Activated CD8-positive, alpha-beta memory T cell treated with anti-CD3 and anti-CD28 coated beads, Interleukin-2, amount 50 U/mL, for 48 hours (primary cell): Measurements from ENCODE around the gene LOC101059915.

ENCODE experiments used
- DNase-seq: peaks from one replicate; pipeline ENCODE4 v3.0.0-alpha.2; 2020

LOC101059915 gene

DNA sequence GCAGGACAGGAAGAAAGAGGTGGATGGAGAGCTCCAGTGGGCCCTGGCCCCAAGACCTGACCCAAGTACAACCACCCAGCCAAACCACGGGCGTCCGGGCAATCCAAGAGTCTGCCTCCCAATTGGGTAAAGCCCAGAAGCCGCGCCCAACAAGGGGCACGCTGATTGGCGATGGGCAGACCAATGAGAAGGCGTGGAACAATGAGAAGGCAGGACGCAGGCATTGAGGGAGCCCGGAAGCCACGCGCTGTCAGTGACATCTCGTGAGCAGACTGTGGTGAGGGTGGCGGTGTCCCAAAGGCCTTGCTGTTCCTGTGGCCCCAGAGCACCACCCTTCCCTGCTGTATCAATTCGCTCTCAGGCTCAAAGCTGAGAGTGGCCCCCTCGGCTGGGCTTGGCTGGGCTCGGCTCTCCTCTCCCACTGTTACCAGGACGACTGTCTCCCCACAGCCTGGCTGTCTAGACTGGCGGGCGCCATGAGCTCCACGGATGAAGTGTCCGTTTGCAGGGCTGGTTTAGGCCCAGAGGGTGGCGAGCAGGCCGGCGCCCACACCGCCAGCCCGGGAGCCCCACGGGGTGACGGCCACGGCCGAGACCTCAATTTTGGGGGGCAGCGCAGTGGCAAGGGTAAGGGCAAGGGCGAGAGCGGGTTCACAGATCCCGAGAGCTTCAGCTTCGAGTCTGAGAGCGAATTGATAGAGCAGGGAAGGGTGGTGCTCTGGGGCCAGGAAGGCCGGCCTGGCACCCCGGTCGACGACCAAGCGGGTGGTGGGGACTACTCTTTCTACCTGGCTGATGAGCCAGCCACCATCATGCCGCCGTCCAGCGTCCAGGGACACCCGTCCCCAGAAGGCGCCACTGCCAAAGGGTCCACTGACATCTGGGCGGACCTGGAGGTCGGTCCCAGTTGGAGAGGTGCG is at the start of gene LOC101059915:
TSS of gene LOC101059915 (plus strand) at position 219 of the 920 bp plus-strand sequence.
- DNase-seq = no peak

DNA sequence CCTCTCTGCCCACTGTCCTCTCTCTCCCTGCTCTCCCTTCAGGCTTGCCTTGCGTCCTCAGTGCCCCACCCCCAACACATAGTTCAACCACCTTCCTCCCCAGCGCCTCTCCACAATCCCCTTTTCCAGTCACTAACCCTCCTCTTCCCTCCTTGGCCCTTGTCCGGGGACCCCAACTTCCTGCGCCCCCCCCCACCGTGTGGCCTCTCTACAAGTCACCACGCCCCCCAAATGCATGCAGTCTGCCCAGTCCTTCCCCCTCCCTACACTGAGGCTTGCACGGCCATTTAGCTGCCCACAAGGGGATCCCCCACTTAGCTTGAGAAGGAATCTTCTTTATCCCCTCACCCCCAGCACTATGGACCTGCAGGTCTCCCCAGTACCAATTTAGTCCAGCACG is 49.6 kb upstream of the LOC101059915 start:
- peak; percentile 54 for DNase-seq

DNA sequence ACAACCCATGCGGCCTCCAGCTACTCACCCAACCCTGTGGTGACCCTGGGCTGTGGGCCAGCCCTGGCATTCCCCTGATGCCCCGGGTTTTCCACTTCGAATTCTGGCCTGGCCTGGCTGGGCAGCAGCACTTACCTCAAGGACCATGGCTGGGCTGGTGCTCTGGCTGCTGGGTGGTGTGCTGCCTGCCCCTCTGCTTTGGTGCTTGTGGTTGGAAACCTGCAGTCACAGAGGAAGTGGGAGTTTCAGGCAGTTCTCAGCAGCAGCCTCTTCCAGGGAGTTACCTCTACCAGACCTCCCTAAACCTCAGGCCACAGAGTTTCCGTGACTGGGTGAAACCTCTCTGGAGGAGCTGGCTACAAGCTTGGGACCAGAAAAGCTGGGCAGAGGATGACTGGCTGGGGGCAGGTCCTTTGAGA is 49.0 kb upstream of the LOC101059915 start, which contains the start of gene CXCR3:
TSS of gene CXCR3 (minus strand) at position 209 of the 419 bp plus-strand sequence. CDS start at position 147, 62 bp downstream.
- peak; percentile 76 for DNase-seq

DNA sequence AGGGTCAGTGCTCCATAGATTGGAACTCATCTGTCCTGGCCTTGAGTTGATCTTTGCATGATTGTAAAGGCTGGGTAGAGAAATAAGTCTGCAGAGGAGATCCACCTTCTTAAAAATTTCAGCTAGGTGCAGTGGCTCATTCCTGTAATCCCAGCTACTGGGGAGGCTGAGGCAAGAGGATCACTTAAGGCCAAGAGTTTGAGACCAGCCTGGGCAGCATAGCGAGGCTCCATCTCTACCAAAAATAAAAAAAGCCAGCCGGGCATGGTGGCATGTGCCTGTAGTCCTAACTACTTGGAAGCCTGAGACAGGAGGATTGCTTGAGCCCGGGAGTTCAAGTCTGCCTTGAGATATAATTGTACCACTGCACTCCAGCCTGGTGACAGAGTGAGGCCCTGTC is 48.6 kb upstream of the LOC101059915 start:
- peak; percentile 54 for DNase-seq

DNA sequence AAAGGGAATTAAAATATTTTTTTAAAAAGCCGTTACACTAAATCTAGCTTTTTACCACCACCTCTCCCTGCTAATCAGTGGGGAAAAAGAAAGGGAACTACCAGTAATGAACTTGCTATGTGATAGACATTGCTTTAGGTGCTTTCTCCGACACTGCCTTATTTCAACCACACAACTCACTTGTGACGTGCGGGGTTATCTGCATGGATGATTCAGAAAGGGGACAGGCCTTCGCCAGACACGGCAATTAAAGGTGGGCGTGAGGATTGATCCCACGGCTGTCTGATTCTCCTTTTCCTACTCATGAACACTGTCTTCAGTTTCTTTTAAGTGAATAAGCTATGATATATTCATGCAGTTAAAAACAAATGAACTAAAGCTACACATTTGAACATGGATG is 48.2 kb upstream of the LOC101059915 start:
- DNase-seq = peak; percentile 67

DNA sequence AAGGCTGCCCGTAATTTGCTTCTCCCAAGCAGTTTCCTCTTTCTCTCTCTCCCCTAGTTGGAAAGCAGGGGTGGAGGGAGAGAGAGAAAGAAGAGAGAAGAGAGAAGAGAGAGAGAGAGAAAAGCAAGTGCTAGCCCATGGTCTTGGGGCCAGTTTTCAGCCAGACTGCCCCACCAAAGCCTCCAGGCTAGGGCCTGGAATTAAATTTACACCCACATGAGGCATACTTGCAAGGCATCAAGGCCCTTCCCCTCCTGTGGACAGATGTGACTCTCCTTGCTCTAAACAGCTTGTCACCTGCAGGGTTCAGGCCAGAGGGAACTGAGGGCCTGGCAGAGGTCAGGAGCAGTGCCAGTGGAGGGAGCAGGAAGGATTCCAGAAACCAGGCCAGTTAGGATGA is 47.4 kb upstream of the LOC101059915 start:
- DNase-seq = no peak

DNA sequence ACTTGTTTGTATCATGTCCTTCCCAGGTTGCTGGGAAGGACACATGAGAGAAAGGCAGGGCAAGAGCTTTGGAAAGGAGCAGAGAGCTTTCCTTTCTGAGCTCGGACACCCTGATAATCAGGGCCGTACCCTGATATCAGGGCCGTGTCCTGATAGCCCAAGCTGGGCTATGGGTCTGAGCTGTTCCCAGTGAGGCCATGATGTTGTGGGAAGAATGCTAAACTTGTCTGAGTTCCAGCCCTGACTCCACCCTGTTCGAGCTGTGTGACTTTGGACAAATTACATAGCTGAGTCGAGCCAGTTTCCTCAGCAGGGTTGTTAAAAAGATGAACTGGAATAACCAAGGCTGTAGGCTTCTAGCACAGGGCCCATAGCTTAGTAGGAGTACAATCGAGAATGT is 45.7 kb upstream of the LOC101059915 start:
- DNase-seq = no peak

DNA sequence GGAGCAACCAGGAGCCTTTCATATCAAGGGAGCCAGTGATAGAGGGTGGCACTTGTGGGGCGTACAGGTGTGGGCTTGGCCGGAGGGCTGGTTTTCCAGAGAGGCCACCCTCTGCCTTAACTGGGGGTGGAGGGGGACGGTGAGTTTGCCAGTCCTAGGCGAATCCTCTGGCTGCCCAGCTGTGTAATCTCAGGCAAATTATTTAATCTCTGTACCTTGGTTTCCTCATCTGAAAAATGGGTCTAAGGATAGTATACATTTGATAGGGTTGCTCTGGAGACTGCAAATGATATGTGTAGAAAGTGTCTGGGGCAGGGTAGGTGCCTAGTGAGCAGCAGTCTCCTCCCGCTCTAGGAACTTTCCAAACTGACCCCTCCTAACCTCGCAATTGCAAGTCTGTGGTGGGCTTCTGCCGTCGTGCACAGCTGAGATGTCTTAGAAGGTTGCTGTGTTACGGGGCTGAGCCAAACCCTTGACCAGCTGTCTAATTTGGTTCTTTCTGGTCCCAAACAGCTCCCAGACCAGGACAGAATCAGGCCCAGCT is 45.2 kb upstream of the LOC101059915 start:
- DNase-seq = peak; percentile 52

DNA sequence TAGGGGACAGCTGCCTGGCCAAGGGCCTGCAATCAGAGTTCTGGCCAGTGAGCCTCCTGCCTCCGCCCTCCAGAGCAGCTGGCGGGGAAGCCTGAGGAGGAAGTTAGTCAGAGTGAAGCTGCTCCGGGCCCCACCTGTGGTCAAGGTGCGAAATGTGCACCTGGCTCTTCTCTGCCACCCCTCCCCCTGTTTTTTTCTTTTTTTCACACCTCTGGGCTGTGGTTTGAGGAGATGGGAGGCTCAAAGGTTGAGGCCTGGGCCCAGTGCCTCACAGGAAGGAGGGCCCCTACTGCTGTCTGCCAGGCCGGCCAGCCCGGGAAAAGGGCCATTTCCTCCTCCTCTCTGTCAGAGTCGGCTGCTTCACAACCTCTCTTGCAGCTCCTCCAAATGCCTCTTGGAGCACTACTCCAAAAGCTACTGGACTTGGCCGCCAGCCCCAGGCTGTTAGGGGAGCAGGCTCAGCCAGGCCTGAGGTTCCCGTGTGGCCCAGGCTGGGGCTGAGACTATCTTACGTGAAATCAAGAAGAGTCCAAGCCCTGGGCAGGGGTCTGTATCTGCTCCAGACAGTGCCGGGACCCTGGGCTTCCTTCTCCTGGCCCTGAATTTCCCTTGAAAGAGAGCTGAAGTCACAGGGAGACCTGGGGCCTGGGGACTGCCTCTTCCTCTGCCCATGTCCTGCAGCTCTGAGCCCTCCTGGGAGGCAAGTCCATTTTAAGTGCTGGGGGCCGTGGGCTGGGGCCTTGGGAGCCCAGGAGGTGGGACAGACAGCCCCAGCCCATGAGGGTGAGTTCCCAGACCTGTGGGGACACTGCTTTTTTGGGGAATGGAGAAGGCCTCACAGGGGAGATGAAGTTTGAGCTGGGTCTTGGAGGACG is 44.5 kb upstream of the LOC101059915 start:
- DNase-seq = peak; percentile 72

DNA sequence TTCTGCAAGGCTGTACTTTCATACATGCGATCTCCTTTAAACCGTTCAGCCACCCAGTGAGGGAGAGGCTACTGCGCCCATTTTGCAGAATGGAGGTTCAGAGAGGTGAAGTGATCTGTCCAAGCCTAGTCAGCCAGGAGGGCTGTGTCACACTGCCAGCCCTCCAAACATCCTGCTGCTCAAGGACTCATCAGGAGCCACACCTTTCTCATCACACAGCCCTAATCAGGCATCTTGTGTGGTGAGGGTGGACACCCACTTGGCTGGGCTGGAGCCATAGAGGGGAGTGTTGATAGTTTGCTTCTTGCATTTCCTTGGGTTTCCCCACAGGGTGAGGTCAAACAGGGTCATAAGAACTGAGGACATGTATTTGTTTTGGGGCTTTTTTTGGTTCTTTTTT is 43.6 kb upstream of the LOC101059915 start:
- peak; percentile 53 for DNase-seq

DNA sequence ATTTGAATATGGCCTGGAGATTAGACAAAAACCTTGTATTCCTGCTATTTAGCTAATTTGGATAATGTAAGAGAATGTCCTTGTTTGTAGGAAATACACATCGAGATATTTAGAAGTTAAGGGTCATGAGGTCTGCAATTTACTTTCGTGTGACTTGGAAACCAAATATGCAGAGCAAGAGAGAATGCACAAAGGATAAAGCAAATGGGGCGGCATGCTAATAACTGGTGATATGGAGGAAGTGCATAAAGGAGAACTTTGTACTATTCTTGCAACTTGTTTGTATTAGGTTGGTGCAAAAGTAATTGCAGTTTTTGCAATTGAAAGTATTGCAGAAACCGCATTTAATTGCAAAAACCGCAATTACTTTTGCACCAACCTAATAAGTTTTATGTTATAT is 41.9 kb upstream of the LOC101059915 start:
- no peak for DNase-seq

DNA sequence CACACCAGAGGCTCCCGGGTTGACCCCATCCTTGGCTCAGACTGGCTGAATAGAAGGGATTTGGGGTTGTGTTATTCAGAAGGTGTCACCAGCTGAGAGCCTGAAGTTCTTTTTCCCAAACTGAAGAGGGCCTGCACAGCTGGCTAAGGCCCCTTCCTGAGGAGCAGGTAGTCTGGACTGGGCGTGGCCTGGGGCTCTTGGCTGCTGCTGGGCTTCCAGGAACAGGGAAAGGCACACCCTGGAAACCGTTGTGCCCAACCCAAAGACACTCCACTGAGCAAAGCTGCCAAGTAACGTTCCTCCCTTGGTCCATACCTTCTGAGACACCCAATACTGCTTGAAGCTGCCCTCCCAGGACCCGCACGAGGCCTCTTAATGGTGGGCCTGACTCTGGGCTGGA is 40.8 kb upstream of the LOC101059915 start:
- DNase-seq = no peak

DNA sequence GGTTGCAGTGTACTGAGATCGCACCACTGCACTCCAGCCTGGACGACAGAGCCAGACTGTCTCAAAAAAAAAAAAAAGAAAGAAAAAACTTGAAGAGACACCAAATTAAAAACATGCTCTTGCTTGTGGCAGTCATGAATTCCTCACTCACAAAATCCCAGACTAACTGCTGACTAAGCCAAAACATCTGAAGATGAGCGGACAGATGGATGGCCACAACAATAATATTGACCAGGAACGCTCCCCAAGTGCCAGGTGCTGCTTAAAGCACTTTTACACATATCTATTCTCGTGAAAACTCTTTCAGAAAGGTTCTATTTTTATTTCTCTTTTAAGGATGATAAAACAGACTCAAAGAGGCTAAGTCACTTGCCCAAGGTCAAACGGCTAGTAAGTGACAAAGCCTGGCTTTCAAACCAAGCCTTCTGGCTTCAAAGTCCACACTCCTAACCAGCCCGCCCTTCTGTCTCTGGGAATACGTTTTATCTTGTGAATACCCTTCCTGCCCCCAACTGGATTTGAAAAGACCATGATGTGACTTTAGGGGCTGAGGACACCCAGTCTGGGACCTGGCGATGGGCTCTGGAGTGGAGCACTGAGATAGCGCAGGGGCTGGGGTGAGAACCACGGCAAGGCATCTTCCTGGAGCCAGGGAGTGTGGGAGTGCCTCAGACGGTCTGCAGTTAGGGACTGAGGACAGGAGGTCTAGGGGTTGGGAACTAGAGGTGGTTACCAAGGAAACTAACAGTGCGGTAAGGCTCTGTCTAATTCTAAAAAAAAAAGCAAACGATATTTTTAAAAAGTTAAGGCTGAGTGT is 39.5 kb upstream of the LOC101059915 start:
- no peak for DNase-seq

DNA sequence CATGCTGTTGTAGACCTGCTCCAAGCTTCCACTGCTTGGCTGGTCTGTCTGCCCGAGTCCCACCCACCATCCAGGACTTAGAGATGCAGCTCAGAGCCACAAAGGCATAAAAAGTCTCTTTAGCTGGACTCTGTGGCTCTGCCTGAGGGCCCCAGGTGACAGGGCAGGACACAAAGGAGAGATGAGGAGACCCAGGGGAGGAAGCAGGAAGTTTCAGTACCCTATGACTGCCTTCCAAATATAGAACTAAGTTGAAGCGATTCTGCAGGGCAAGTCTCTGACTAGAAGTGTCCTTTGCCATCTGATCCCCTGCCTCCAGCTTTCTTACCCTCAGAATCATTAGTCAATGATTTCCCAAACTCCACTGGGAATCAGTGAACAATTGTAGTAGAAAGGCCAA is 37.9 kb upstream of the LOC101059915 start:
- no peak for DNase-seq

DNA sequence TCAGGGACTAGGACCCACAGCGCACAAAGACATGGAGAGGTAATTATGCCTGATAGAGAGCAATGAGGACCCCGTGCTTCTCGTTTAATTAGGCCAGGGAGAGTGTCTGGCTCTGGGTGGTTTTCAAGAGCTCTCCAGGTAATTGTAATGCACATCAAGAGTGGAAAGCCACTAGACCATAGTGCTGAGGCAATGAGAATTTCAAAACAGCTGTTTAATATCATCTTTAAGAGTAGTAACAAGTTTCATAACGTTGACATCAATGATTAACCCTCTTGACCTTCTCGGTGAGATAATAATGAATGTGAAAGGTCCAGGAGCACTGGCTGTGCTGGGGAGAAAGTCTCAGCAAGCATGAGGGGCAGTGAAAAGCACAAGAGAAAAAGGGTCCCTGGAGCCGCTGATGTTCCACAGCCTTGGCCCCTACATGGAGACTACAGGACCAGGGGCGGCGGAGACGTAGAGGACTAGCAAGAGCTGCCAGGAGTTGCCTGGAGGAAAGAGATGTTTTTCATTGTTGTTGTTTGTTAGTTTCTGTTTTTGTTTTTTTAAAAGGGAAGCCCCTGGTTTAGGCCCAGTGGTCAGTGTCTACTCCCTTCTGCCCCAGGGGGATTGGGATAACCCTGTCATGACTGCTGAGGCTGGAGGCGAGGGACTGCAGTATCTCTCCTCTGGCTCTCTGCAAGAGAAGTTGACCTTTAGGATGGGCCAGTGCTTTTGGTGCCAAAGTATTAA is 34.3 kb upstream of the LOC101059915 start:
- DNase-seq = no peak

DNA sequence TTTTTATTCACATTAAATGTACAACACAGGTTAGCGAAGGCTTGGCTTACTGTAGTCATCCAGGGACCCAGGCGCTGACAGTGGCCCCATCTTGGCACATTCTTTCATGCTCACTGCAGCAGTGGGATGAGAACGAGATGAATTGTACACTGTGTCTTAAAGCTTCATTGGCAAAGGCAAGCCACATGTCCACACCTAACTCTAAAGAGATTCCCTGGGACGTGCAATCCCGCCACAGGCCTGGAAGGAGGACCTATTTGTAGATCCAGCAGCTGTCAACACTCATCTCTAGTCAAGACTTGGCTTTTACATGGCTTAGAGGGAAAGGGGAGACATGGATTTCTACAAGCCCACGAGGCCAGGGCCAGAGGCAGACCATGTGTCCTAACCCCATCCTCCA is 33.0 kb upstream of the LOC101059915 start:
- no peak for DNase-seq

DNA sequence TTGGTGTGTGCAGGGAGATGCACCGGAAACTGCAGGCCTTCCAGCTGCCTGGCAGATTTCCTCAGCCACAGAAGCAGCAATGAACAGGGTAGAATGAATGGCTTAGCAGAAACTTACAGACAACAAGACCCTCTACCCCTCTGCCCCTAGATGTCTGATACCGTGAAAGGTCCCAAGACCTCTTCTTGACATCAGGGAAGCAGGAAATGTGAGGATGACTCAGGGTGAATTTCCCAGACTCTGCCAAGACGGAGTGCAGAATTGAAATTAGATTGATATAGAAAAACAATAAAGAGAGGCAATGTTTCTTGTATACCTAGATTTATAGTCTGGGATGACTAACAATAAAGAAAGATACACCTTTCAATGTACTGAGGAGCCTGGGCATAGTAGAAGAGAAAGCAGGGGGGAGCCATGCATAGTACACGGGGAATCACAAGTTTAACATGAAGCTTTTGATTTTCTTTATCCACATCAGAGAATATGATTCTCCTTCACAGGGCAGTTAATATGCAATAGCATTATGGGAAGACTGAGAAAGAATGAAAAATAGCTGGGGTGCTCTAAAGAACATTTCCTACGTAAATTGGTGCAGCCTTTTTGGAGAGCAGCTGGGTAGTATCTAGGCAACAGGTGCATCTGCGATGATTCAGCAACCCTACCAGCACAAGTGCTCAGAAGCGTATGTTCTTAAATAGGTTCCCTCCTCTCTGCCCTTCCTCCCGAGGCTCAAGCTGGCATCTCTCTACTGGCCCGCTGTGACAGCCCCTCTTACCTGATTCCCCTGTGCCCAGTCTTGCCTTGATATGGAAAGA is 30.7 kb upstream of the LOC101059915 start:
- no peak for DNase-seq

DNA sequence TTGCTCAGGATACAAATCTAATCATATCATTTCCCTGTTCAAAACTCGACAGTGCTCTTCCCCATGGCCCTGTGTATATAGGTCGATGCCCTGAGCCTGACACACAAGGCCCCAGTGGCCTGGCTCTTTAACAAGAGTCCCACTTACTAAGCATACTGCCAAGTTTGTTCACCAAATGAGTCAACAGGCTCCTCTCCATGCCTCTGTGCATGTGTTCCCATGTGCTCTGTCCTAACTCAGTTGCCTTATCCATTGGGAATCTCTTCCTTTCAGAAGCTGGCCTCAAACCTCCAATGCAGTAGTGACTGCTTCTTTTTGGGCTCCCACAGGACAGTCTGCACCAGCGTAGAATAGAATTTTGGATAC is 30.1 kb upstream of the LOC101059915 start:
- DNase-seq = no peak

DNA sequence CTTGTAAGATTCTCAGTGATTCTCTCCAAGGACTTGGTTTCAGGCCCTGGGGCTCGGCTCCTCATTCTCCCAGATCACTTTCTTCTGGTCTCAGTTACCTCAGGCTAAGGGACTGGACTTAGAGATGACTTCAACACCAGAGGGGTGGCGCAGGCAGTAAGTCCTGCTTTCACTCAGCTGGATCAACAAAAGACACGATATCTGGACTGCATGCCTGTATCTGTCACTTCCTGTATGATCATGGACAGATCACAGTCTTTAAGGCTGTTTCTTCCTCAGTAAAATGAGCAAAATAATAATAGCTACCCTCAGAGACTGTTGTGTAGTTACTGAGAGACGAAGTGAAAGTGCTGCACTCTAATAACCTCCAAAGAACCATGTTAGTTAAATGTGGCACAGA is 29.5 kb upstream of the LOC101059915 start:
- no peak for DNase-seq

DNA sequence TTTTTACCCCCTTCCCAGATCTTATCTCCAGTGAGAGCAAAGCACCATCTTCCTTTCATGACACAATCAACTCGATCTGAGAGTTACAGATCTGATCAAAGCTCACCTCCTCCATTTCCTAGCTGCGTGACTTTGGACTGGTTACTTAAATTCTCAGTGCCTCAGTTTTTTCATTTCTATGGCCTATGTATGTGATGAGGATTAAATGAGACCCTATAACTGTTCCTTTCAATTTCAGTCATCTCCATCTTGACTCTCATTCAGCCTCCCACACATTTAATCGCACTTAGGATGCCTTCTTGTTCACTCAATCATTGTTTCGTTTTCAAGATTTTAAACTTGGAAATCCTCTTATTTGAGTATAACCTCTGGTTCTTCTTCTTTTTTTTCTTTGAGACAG is 28.9 kb upstream of the LOC101059915 start:
- DNase-seq = no peak

DNA sequence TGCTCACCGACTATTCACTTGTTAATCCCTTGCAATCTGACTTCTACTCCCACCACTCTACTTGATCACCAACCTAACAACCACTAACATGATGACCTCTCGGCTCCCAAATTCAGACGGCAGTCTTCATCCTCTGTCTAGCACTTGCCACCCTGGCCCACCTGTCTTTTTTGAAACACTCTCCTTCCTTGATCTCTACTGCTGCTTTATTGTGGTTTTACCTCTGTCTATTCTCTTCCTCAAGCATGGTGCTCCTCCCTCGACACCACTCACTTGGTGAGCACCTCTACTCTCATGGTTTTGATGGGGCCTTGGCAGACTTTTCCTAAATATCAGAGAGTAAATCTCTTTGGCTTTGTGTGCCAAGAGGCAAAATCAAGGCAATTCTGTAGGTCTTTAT is 27.3 kb upstream of the LOC101059915 start:
- DNase-seq = no peak
